H9 (cell line): Measurements from ENCODE around the gene RASA4. TPM values are rescaled to one million over a fixed set of nuclear protein-coding genes. Genes with fewer than 3 reads are reported as not detected.
"Not testable (repeated sequence)": the region's sequence is repeated elsewhere in the genome, so short reads cannot be mapped to it uniquely, and the experiment has no call there.

Experiments
- DNase-seq: peaks from one replicate; pipeline ENCODE4 v3.0.0-alpha.2; 2017
- H2AFZ ChIP-seq: one replicate; pipeline ENCODE4 v1.6.1; 2013; ENCODE audit warnings: mild to moderate bottlenecking, low read length, control low read depth, moderate library complexity
- H2AK5ac ChIP-seq: 2 replicates; pipeline ENCODE4 v1.6.1; 2013; ENCODE audit warnings: low read length, control low read depth, mixed read lengths; ENCODE audit not compliant: insufficient read length
- H2BK120ac ChIP-seq: one replicate; pipeline ENCODE4 v1.6.1; 2013; ENCODE audit warnings: low read depth, mild to moderate bottlenecking, low read length, control low read depth, inconsistent platforms; ENCODE audit not compliant: poor library complexity, severe bottlenecking
- H2BK12ac ChIP-seq: 2 replicates; pipeline ENCODE4 v1.6.1; 2013; ENCODE audit warnings: low read length, control low read depth, mixed read lengths, low read depth; ENCODE audit not compliant: insufficient read length
- H2BK15ac ChIP-seq: 2 replicates; pipeline ENCODE4 v1.6.1; 2013; ENCODE audit warnings: low read depth, low read length, control low read depth
- H2BK20ac ChIP-seq: one replicate; pipeline ENCODE4 v1.6.1; 2013; ENCODE audit warnings: low read depth, mild to moderate bottlenecking, low read length, control low read depth, inconsistent platforms; ENCODE audit not compliant: poor library complexity, severe bottlenecking
- H2BK5ac ChIP-seq: 2 replicates; pipeline ENCODE4 v1.6.1; 2013; ENCODE audit warnings: low read length, control low read depth, mixed read lengths; ENCODE audit not compliant: insufficient read length
- H3K14ac ChIP-seq: 2 replicates; pipeline ENCODE4 v1.6.1; 2013; ENCODE audit warnings: low read length, control low read depth; ENCODE audit not compliant: insufficient read depth
- H3K18ac ChIP-seq: 2 replicates; pipeline ENCODE4 v1.6.1; 2013; ENCODE audit warnings: low read depth, mild to moderate bottlenecking, mixed read lengths, low read length, control low read depth; ENCODE audit not compliant: insufficient read length
- H3K23ac ChIP-seq: 2 replicates; pipeline ENCODE4 v1.6.1; 2013; ENCODE audit warnings: low read length, control low read depth, mixed read lengths, low read depth; ENCODE audit not compliant: insufficient read length
- H3K23me2 ChIP-seq: 2 replicates; pipeline ENCODE4 v1.6.1; 2013; ENCODE audit warnings: low read depth, mild to moderate bottlenecking, mixed read lengths, low read length, control low read depth; ENCODE audit not compliant: insufficient read length, poor library complexity, severe bottlenecking
- H3K27ac ChIP-seq: 2 replicates; pipeline ENCODE4 v1.5.1; 2013; ENCODE audit warnings: low read length, control low read depth, mixed read lengths, low read depth; ENCODE audit not compliant: insufficient read length
- H3K27me3 ChIP-seq: 2 replicates; pipeline ENCODE4 v1.6.1; 2013; ENCODE audit warnings: low read length, control low read depth, inconsistent platforms; ENCODE audit not compliant: insufficient read depth
- H3K4ac ChIP-seq: 2 replicates; pipeline ENCODE4 v1.6.1; 2013; ENCODE audit warnings: low read depth, mild to moderate bottlenecking, control low read depth, inconsistent platforms, low read length, moderate library complexity
- H3K4me1 ChIP-seq: 2 replicates; pipeline ENCODE4 v1.6.1; 2013; ENCODE audit warnings: low read length, control low read depth, inconsistent platforms; ENCODE audit not compliant: insufficient read depth
- H3K4me2 ChIP-seq: 2 replicates; pipeline ENCODE4 v1.6.1; 2013; ENCODE audit warnings: low read length, control low read depth, mixed read lengths; ENCODE audit not compliant: insufficient read length, insufficient read depth
- H3K56ac ChIP-seq: 2 replicates; pipeline ENCODE4 v1.6.1; 2013; ENCODE audit warnings: low read depth, mild to moderate bottlenecking, mixed read lengths, low read length, control low read depth; ENCODE audit not compliant: insufficient read length
- H3K79me1 ChIP-seq: 2 replicates; pipeline ENCODE4 v1.6.1; 2013; ENCODE audit warnings: low read depth, mild to moderate bottlenecking, moderate library complexity, low read length, control low read depth, inconsistent platforms; ENCODE audit not compliant: insufficient read depth, poor library complexity, severe bottlenecking
- H3K79me2 ChIP-seq: 2 replicates; pipeline ENCODE4 v1.6.1; 2013; ENCODE audit warnings: low read length, control low read depth, inconsistent platforms; ENCODE audit not compliant: insufficient read depth
- H3K9ac ChIP-seq: 2 replicates; pipeline ENCODE4 v1.6.1; 2013; ENCODE audit warnings: low read length, control low read depth, mixed read lengths; ENCODE audit not compliant: insufficient read length; ENCODE audit errors: extremely low read depth
- H3K9me3 ChIP-seq: one replicate; pipeline ENCODE4 v1.6.1; 2013; ENCODE audit warnings: low read depth, low read length, inconsistent platforms; ENCODE audit not compliant: control insufficient read depth
- H3T11ph ChIP-seq: one replicate; pipeline ENCODE4 v1.6.1; 2013; ENCODE audit warnings: mild to moderate bottlenecking, low read length, control low read depth, inconsistent platforms
- H4K20me1 ChIP-seq: one replicate; pipeline ENCODE4 v1.6.1; 2013; ENCODE audit not compliant: control insufficient read depth, insufficient read length, insufficient read depth
- H4K5ac ChIP-seq: 2 replicates; pipeline ENCODE4 v1.6.1; 2013; ENCODE audit warnings: low read depth, mild to moderate bottlenecking, mixed read lengths, low read length, control low read depth; ENCODE audit not compliant: insufficient read length
- H4K8ac ChIP-seq: replicated peaks from 2 replicates; pipeline ENCODE4 v1.6.1; 2013; ENCODE audit warnings: low read length, control low read depth, mixed read lengths, low read depth; ENCODE audit not compliant: insufficient read length
- H4K91ac ChIP-seq: 2 replicates; pipeline ENCODE4 v1.6.1; 2013; ENCODE audit warnings: low read depth, mild to moderate bottlenecking, moderate library complexity, mixed read lengths, low read length, control low read depth; ENCODE audit not compliant: insufficient read length
- H3K27ac Mint-ChIP-seq, 3 experiments: 2 replicates in 2 of 3; 3 replicates in 1 of 3; pipeline ENCODE4 v1.8.0; 2020 to 2021; ENCODE audit warnings: mixed read lengths in 3 of 3, mild to moderate bottlenecking in 1 of 3, moderate library complexity in 1 of 3
- H3K27me3 Mint-ChIP-seq: 2 replicates; pipeline ENCODE4 v1.8.0; 2021; ENCODE audit warnings: low read depth, mild to moderate bottlenecking, moderate library complexity, mixed read lengths
- H3K36me3 Mint-ChIP-seq, 3 experiments: 2 replicates in 2 of 3; 3 replicates in 1 of 3; pipeline ENCODE4 v1.8.0; 2020 to 2021; ENCODE audit warnings: low read depth in 3 of 3, mixed read lengths in 3 of 3; ENCODE audit not compliant: insufficient read depth in 1 of 3
- H3K4me1 Mint-ChIP-seq, 2 experiments: 2 replicates each; pipeline ENCODE4 v1.8.0; 2020; ENCODE audit warnings: mixed read lengths in 2 of 2
- H3K4me3 Mint-ChIP-seq, 2 experiments: 2 replicates in 1 of 2; 3 replicates in 1 of 2; pipeline ENCODE4 v1.8.0; 2020 to 2021; ENCODE audit warnings: mild to moderate bottlenecking in 2 of 2, mixed read lengths in 2 of 2, moderate library complexity in 1 of 2
- H3K9me3 Mint-ChIP-seq, 2 experiments: 2 replicates in 1 of 2; 3 replicates in 1 of 2; pipeline ENCODE4 v1.8.0; 2020; ENCODE audit warnings: mild to moderate bottlenecking in 2 of 2, mixed read lengths in 2 of 2, moderate library complexity in 1 of 2
- WGBS: extraction: QIAGEN DNeasy Blood & Tissue Kit; methylation state at CpG from one replicate; pipeline ENCODE4 v1.1.7; 2013; ENCODE audit warnings: missing lambda C conversion rate, low lambda C conversion rate, mixed read lengths; ENCODE audit not compliant: insufficient read length; ENCODE audit errors: extremely low coverage; 5-methylcytosine and 5-hydroxymethylcytosine counted together
- long read RNA-seq: library from polyadenylated mRNA; unstranded; transcript quantifications from one replicate; pipeline ENCODE4 v2.0.0, GENCODE V29; 2020
- total RNA-seq: library from RNA; stranded (reverse); gene quantifications from 2 replicates; pipeline ENCODE4 v1.2.1, GENCODE V29; 2021

RASA4 gene
- 10.0 and 11.1 TPM in 2 replicates for total RNA-seq
- long read RNA-seq, full-length matches to known transcripts: 5 of 12 reads
- long read RNA-seq, partial matches to known transcripts: 5 of 12 reads
- long read RNA-seq, other reads (novel, unspliced or antisense): 2 of 12 reads

- H3K9ac ChIP-seq, H3K4me3 Mint-ChIP-seq, H3K4me1 ChIP-seq: not testable (repeated sequence)
Measured at GRCh38 chr7:102616507-102617125, at the start of gene RASA4. Gene RASA4, minus strand, starts transcription at chr7:102616756. Its CDS starts 67 bp downstream, at chr7:102616689.

DNA sequence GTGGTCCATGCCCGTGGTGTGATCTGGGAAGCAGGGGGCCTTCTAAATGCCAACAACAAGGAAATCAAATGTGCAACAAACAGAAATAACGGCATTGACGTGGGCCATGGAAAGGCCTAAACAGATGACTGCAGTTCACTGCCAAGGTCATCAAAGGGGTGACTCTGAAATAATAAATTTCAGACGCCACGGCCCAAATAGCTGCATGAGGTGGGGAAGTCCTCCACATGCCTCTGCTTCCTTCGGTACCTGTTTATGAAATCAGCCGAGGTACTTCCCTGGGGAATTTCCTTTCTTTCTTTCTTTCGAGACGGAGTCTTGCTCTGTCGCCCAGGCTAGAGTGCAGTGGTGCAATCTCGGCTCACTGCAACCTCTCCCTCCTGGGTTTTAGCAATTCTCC lies 48.2 kb upstream of the RASA4 start:
- H3K4me2 ChIP-seq, H3K27ac ChIP-seq, H3K4ac ChIP-seq, H3K27me3 Mint-ChIP-seq, H3K9ac ChIP-seq, H4K8ac ChIP-seq, H3K79me1 ChIP-seq, H3K9me3 ChIP-seq, H3K4me1 Mint-ChIP-seq, H2BK5ac ChIP-seq, H3K23me2 ChIP-seq, H3T11ph ChIP-seq, H2BK120ac ChIP-seq, H3K18ac ChIP-seq, H3K36me3 Mint-ChIP-seq, H3K4me3 Mint-ChIP-seq, H2BK20ac ChIP-seq, DNase-seq, H2AFZ ChIP-seq, H2AK5ac ChIP-seq, H3K56ac ChIP-seq, H2BK15ac ChIP-seq, H3K27me3 ChIP-seq, H3K27ac Mint-ChIP-seq, H3K9me3 Mint-ChIP-seq, H4K91ac ChIP-seq, H4K5ac ChIP-seq, H4K20me1 ChIP-seq, H3K14ac ChIP-seq, H2BK12ac ChIP-seq, H3K79me2 ChIP-seq, H3K23ac ChIP-seq, H3K4me1 ChIP-seq: not testable (repeated sequence)
- WGBS: no CpG with 5 or more reads among the region's 11 CpGs

More at GRCh38 chr7:102616507-102617125, at the start of gene RASA4:
- H3K79me2 ChIP-seq, H3K4ac ChIP-seq, H2BK120ac ChIP-seq, H3K18ac ChIP-seq, H4K5ac ChIP-seq, H3K27ac Mint-ChIP-seq, H3K79me1 ChIP-seq, H3K23ac ChIP-seq, H2BK20ac ChIP-seq, H3K56ac ChIP-seq, H3K27me3 Mint-ChIP-seq, H3K4me1 Mint-ChIP-seq, H2BK12ac ChIP-seq, H4K91ac ChIP-seq, H3K36me3 Mint-ChIP-seq, H2AK5ac ChIP-seq, H3K9me3 ChIP-seq, H2BK5ac ChIP-seq, H3K4me2 ChIP-seq, H3K27me3 ChIP-seq, H3K14ac ChIP-seq, H2AFZ ChIP-seq, H4K20me1 ChIP-seq, H3K27ac ChIP-seq, H2BK15ac ChIP-seq, DNase-seq, H3K9me3 Mint-ChIP-seq, H3T11ph ChIP-seq, H3K23me2 ChIP-seq, H4K8ac ChIP-seq: not testable (repeated sequence)
- no CpG with 5 or more reads among the region's 62 CpGs for WGBS
